Jurkat, Clone E6-1 (cell line): Measurements from ENCODE around the gene MPZL3.

Experiments
- DNase-seq: peaks from one replicate; pipeline ENCODE4 v3.0.0-alpha.2; 2011; ENCODE audit warnings: low read depth, low spot score
- H3K4me3 ChIP-seq: 2 replicates; pipeline ENCODE4 v1.5.1; 2011; ENCODE audit warnings: mild to moderate bottlenecking, low read length, control low read depth, moderate library complexity

MPZL3 gene

GRCh38 chr11:118216621-118217481 is 35.3 kb downstream of the MPZL3 start:
- DNase-seq, result no peak
- no peak overlapping the region for H3K4me3 ChIP-seq

DNA sequence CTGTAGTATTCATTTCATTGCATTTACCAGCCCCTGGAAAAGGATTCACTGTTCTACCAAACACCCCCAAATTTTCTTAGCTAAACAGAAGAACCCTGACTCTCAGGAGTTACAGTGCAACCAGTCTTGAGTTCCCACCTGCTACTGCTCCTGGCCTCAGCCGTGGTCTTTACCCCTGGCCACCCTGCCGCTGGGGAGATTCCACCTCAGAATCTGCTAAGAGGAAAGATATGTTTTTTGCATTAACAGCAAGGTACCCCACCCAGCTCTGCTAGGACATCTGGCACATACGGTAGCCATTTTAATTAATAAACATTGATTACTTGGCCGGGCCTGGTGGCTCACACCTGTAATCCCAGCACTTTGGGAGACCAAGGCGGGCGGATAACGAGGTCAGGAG is 36.4 kb downstream of the MPZL3 start:
- no peak overlapping the region for H3K4me3 ChIP-seq
- DNase-seq, result no peak

DNA sequence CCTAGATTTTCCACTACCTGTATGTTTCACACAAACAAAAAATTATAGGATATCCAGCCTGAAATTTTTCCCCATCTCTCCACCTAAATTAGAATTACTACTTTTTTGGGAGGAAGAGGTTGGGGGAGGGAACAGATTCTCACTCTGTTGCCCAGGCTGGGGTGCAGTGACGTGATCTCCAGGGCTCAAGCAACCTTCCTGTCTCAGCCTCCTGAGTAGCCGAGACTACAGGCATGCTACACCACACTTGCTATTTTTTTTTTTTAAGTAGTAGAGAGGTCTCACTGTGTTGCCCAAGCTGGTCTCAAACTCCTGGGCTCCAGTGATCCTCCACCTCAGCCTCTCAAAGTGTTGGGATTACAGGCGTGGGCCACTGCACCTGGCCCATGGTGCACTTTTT is 36.9 kb downstream of the MPZL3 start:
- no peak overlapping the region for H3K4me3 ChIP-seq
- DNase-seq, result no peak

- no peak overlapping the region for H3K4me3 ChIP-seq
Observed at GRCh38 chr11:118214210-118214914, 37.8 kb downstream of the MPZL3 start.

DNA sequence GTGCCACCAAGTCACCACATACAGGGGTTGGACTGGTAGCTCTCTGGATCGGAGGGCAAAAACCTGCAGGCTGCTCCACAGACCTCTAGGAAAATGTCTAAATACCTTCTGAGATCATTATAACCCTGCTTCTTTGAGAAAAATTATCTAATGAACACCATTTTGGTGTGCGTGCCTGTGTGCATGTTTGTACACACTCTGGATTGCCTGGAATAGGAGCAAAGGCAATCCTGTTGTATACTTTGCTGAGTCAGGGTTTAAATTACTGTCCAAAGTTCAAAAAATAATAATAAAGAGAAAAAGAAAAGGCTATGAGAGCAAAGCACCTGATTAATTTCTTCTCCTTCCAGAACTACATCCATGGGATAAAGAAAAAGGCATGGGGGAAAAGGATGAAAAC is 38.4 kb downstream of the MPZL3 start:
- no peak for DNase-seq
- no peak overlapping the region for H3K4me3 ChIP-seq

More at GRCh38 chr11:118214210-118214914, 37.8 kb downstream of the MPZL3 start:
- DNase-seq, result no peak

DNA sequence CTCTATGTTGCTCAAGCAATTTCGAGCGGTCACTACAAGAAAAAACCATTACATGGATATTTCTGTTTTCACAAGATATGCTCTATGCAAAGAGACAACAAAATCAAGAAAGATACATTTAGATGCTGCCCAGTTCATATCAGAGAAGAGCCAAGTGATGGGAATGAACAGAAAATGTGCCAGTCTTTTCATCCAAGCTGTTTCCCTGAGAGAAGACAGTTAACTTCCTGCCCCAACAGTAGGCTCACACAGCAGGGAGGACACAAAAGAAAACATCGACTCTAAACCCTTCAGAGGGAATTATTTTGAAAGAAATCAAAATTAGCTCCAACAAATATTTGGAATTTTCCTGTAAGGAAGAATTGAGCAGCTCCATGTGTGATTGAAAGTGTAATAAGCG is 39.0 kb downstream of the MPZL3 start:
- no peak for DNase-seq
- no peak overlapping the region for H3K4me3 ChIP-seq

DNA sequence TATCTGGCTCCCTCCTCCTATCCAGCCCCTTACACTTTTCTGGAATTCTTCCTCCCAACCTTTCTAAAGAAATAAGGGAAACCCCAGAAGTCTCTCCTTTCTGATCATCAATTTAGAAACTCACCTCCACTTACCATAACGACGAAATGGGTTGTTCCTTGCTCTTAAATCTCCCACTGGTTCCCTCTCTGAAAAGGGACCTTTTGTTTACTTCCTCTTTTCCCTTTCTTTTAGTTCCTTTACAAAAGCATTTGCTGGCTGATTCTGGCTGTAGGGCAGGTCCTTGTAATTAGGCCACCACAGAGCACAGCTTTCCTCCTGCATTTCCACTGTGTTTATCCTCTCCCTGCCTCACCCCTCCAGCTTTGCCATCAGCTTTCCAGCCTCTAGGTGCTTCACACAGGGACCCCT is 39.4 kb downstream of the MPZL3 start:
- no peak overlapping the region for H3K4me3 ChIP-seq
- DNase-seq, result no peak

- no peak for DNase-seq
- H3K4me3 ChIP-seq, result no peak overlapping the region
Observed at GRCh38 chr11:118212131-118212725, 39.9 kb downstream of the MPZL3 start.

DNA sequence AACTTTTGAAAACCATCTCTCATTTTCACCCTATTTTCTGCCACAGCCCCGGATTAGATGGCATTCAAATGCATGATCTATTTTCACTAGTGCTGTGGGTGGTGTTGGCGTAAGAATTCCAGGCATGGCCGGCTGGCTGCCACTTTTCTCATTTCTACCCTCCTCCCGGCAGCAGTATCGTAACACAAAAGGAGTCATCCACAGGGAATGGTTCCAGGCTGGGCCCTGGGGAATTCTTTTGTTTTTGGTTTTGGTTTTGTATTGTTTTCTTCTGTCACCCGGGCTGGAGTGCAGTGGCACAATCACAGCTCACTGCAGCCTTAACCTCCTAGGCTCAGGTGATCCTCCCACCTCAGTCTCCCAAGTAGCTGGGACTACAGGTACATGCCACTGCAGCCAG is 41.2 kb downstream of the MPZL3 start:
- no peak overlapping the region for H3K4me3 ChIP-seq
- no peak for DNase-seq

DNA sequence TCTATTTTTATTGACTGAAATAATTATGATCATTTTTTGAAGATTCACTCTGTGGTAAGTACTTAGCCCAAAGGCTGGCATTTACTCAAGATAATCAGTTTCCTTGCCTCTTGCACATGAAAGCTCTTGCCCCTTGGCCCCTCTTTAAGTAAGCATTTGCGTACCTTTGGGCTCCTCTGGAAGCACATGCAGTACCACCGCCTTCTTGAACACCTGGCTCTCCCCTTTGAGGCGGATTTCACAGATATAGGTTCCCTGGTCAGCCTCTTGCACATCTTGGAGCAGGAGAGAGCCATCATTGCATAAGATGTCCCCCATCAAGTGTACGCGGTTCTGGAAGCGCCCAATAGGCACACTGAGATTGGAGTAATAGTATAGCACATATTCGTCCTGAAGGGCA is 41.8 kb downstream of the MPZL3 start:
- DNase-seq, result no peak
- no peak overlapping the region for H3K4me3 ChIP-seq

DNA sequence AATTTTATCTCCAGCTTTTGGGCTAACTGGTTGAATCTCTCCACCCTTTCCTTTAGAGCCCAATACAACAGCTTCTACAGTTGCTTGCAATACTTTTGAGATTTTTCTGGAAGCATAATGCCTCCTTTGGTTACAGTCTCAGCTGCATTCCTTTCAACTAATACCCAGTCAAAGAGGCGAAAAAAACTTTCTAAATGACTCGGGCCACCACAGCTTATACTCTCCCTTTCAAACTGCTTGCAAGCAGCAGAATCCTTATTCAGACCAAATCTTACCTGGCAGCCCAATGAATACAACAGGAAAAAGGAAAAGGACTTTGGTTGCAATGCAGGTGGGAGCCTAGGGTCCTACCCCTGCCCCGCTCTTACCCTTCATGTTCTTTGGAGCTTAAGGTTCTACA is 43.1 kb downstream of the MPZL3 start:
- H3K4me3 ChIP-seq, result no peak overlapping the region
- DNase-seq, result no peak

- H3K4me3 ChIP-seq, result no peak overlapping the region
- DNase-seq, result no peak
Observed at GRCh38 chr11:118207079-118207478, 45.1 kb downstream of the MPZL3 start.

DNA sequence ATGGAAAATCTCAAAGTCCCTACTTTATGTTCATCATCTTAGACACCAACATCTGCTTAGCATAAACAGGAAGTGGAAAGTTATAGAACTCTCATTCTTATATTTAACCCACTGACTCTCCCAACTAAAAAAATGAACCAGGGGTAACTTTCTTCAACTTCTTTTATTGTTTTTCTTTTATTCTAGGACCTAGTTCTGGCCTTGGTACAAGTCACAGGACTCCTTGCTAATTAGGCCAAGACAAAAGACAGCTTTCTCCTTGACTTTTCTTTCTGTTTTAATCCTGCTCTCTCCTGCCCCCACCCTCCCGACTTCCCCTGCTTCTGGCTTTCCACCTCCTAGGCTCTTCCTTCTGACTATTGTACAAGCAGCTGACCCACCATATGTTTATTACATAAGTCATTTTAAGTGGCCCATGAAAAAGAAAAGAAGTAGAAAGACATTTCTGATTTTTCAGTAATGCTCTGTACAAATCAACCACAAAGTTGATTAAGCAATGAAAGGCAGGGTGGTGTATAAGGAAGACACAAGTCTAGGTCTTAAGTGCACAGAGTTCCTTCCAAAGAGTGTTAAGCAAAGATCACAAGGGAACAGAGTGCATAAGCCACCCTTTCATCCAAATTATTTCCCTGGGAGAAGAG is 45.7 kb downstream of the MPZL3 start:
- DNase-seq, result no peak
- no peak overlapping the region for H3K4me3 ChIP-seq

- DNase-seq, result no peak
- no peak overlapping the region for H3K4me3 ChIP-seq
Observed at GRCh38 chr11:118205606-118206378, 46.4 kb downstream of the MPZL3 start.

GRCh38 chr11:118202599-118203422 is 49.4 kb downstream of the MPZL3 start:
- peak; percentile 91 for DNase-seq
- peak overlapping the region; percentile 17 for H3K4me3 ChIP-seq

DNA sequence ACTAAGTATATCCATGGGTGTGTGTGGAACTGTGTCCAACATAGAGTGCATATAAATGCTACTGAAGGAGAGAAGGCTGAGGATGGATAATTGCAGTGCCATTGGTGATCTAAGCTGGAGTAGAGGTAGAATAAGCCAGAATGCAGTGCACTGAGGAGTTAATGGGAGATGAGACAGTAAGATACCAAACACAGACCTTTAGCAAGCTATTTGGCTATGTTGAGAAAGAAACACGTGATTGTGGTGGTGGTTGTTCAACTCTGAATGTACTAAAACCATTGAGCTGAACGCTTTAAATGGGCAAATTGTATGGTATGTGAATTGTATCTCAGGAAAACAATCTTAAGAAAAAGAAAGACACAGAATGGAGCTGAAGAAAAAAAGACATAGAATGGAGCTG is 50.2 kb downstream of the MPZL3 start:
- no peak overlapping the region; the same call in 1 of the 2 replicates for H3K4me3 ChIP-seq
- DNase-seq, result peak; percentile 24

DNA sequence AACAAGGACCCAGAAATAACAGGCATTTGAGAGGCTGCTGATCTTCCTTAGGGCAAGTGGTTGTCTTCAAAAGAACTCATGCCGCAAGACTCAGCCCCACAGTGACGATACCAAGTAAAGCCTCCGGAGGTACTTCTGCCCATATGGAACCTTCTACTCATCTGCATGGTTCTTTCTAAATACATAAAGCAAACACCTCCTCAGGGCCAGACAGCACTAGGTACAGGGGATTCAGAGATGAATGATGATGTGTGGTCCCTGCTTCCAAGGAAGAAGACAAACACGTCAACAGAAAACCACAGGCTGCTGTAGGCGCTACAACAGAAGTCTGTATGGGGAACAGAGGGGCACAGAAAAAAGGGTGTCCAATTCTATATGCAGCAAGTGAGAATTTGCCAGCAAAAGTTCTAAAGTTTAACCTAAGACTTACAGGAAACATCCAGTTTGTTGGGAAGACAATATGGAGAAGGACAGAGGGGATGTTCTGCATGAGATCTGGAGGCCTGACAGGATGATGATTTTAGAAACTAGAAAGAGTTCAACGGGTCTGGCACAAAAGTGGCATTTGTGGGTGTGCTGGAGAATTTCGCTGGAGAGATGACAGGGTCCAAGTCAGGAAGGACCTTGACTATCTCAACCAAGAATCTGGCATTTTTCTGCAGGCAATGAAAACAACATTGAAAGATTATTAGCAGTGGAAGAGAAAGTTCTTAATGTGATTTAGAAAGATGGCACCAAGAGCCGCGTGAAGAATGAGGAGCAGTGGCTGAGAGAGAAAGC is 51.1 kb downstream of the MPZL3 start:
- no peak overlapping the region for H3K4me3 ChIP-seq
- DNase-seq, result peak; percentile 42
